Spleen (tissue), 7 donors: ENCODE data around the gene OLA1.

ENCODE experiments used
- CTCF ChIP-seq, 11 experiments: fragments of 200-600 bp in 7 of 11; fragments of 450-650 bp in 4 of 11; sonication (generic) in 4 of 11; IDR thresholded peaks in 8 of 11; conservative IDR thresholded peaks in 3 of 11; 1 replicate in 7 of 11; 2 replicates in 4 of 11; pipeline versions ENCODE4 v1.4.0 to v1.8.0; 2016 to 2021; ENCODE audit warnings: antibody characterized with exemption in 11 of 11, inconsistent platforms in 4 of 11, mild to moderate bottlenecking in 1 of 11
- POLR2A ChIP-seq, 3 donors: fragments of 450-650 bp; IDR thresholded peaks; one replicate each; pipeline ENCODE4 v1.5.1; 2017; ENCODE audit warnings: antibody characterized with exemption in 3 of 3, mild to moderate bottlenecking in 1 of 3
- POLR2AphosphoS5 ChIP-seq, 3 donors: sonication (generic); formaldehyde crosslinking; IDR thresholded peaks; one replicate each; pipeline ENCODE4 v1.5.1; 2017; ENCODE audit warnings: antibody characterized with exemption in 3 of 3
- donor health status: DM: no; HTN: no; CAD: no; lungs with moderate emphysema.
- donor health status: DM: no; HTN: no; CAD: no.
- donor health status: DM: no; HTN: no; CAD: no.

DNA sequence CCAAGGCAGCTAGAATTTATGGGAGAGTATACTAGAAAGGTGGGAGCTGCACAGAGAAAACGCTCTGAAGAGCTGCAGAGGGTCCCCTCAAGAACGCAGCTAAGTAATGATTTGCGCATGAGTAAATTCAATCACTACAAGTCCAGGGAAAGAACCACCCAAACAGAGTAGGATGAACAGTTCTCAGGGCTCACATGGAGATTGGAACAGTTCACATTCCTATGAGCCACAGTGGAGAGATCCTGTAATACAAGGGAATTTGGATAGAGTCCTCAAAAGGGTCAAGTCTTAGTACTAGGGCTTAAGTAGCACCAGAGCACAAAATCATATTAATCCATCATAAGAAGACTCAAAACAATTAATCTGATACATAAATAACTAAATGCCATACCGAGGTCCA is 12.7 kb downstream of the OLA1 start:
- TF ChIP-seq POLR2AphosphoS5 (IDR thresholded peaks at IDR 0.05) (no peak), CTCF (IDR thresholded peaks at IDR 0.05 in 8 of 11, conservative IDR thresholded peaks at IDR 0.05 in 3 of 11) (no peak), POLR2A (IDR thresholded peaks at IDR 0.05) (no peak)
